Neuronal stem cell (in vitro differentiated cells): ENCODE results near the gene PRR13.

Source experiments
- DNase-seq: peaks from one replicate; pipeline ENCODE4 v3.0.0-alpha.2; 2013; ENCODE audit warnings: low spot score
- H2AFZ ChIP-seq: one replicate; pipeline ENCODE4 v1.6.1; 2013; ENCODE audit warnings: mild to moderate bottlenecking, low read length, inconsistent platforms
- H2AK5ac ChIP-seq: 2 replicates; pipeline ENCODE4 v1.6.1; 2013; ENCODE audit warnings: low read depth, mild to moderate bottlenecking, inconsistent platforms, low read length, moderate library complexity, mixed read lengths
- H2BK120ac ChIP-seq: 2 replicates; pipeline ENCODE4 v1.6.1; 2013; ENCODE audit warnings: low read depth, mild to moderate bottlenecking, inconsistent platforms, low read length, moderate library complexity, mixed read lengths
- H2BK12ac ChIP-seq: one replicate; pipeline ENCODE4 v1.6.1; 2013; ENCODE audit warnings: low read length, inconsistent platforms
- H2BK15ac ChIP-seq: 2 replicates; pipeline ENCODE4 v1.6.1; 2013; ENCODE audit warnings: mild to moderate bottlenecking, low read length, inconsistent platforms, mixed read lengths
- H2BK5ac ChIP-seq: one replicate; pipeline ENCODE4 v1.6.1; 2013; ENCODE audit warnings: inconsistent platforms, mild to moderate bottlenecking, low read length, moderate library complexity
- H3K14ac ChIP-seq: one replicate; pipeline ENCODE4 v1.6.1; 2013; ENCODE audit warnings: low read length, inconsistent platforms
- H3K18ac ChIP-seq: 2 replicates; pipeline ENCODE4 v1.6.1; 2013; ENCODE audit warnings: low read length, inconsistent platforms
- H3K23ac ChIP-seq: 2 replicates; pipeline ENCODE4 v1.6.1; 2013; ENCODE audit warnings: low read depth, mild to moderate bottlenecking, mixed read lengths, low read length, inconsistent platforms; ENCODE audit not compliant: poor library complexity
- H3K27ac ChIP-seq: replicated peaks from 3 replicates; pipeline ENCODE4 v1.5.1; 2013; ENCODE audit warnings: low read length, inconsistent platforms
- H3K27me3 ChIP-seq, 3 experiments: 2 replicates each; pipeline ENCODE4 v1.6.1; 2013; ENCODE audit warnings: low read length in 3 of 3, mild to moderate bottlenecking in 2 of 3, inconsistent platforms in 1 of 3, low read depth in 1 of 3, mixed read lengths in 1 of 3, moderate library complexity in 1 of 3; ENCODE audit not compliant: control insufficient read depth in 3 of 3, insufficient read depth in 3 of 3
- H3K36me3 ChIP-seq, 2 donors: replicated peaks in 1 of 2; 2 replicates each; pipeline ENCODE4 v1.6.1; 2013; ENCODE audit warnings: low read length in 2 of 2; ENCODE audit not compliant: control insufficient read depth in 2 of 2, insufficient read depth in 2 of 2
- H3K4ac ChIP-seq: 2 replicates; pipeline ENCODE4 v1.6.1; 2013; ENCODE audit warnings: inconsistent platforms, mild to moderate bottlenecking, low read length, moderate library complexity
- H3K4me1 ChIP-seq, 2 donors: 1 replicate in 1 of 2; 2 replicates in 1 of 2; pipeline ENCODE4 v1.6.1; 2013; ENCODE audit warnings: low read length in 2 of 2, low read depth in 1 of 2; ENCODE audit not compliant: control insufficient read depth in 2 of 2, insufficient read depth in 1 of 2
- H3K4me2 ChIP-seq: one replicate; pipeline ENCODE4 v1.6.1; 2013; ENCODE audit warnings: mild to moderate bottlenecking, low read length, inconsistent platforms; ENCODE audit not compliant: insufficient read depth, poor library complexity, severe bottlenecking
- H3K4me3 ChIP-seq, 2 donors: 2 replicates each; pipeline ENCODE4 v1.5.1; 2013; ENCODE audit warnings: low read length in 2 of 2, mild to moderate bottlenecking in 2 of 2, inconsistent platforms in 1 of 2, moderate library complexity in 1 of 2
- H3K79me1 ChIP-seq: one replicate; pipeline ENCODE4 v1.6.1; 2013; ENCODE audit warnings: low read depth, mild to moderate bottlenecking, inconsistent platforms, low read length, moderate library complexity
- H3K9ac ChIP-seq: one replicate; pipeline ENCODE4 v1.6.1; 2013; ENCODE audit warnings: mild to moderate bottlenecking, low read depth, low read length, inconsistent platforms; ENCODE audit not compliant: poor library complexity
- H3K9me3 ChIP-seq, 2 donors: replicated peaks in 1 of 2; 2 replicates each; pipeline versions ENCODE3 to v1.6.1; 2013; ENCODE audit warnings: low read length in 2 of 2, mild to moderate bottlenecking in 2 of 2, inconsistent platforms in 1 of 2, low read depth in 1 of 2, mixed read lengths in 1 of 2, moderate library complexity in 1 of 2; ENCODE audit not compliant: control insufficient read depth in 2 of 2, insufficient read depth in 1 of 2
- H4K8ac ChIP-seq: one replicate; pipeline ENCODE4 v1.6.1; 2013; ENCODE audit warnings: low read depth, mild to moderate bottlenecking, inconsistent platforms, low read length, moderate library complexity
- H4K91ac ChIP-seq: one replicate; pipeline ENCODE4 v1.6.1; 2013; ENCODE audit warnings: low read length, low read depth, mild to moderate bottlenecking, inconsistent platforms; ENCODE audit not compliant: poor library complexity
- WGBS, 2 donors: extraction: QIAGEN DNeasy Blood & Tissue Kit; methylation state at CpG; one replicate each; pipeline ENCODE4 v1.1.7; 2013; ENCODE audit warnings: missing lambda C conversion rate in 2 of 2, mixed read lengths in 1 of 2; ENCODE audit not compliant: insufficient read length in 2 of 2, insufficient replicate concordance in 1 of 2; ENCODE audit errors: extremely low coverage in 2 of 2; 5-methylcytosine and 5-hydroxymethylcytosine counted together

PRR13 gene

GRCh38 chr12:53427905-53428594, 13.5 kb upstream of the PRR13 start:
- no peak overlapping the region for H4K8ac ChIP-seq
- H3K27me3 ChIP-seq: peaks cover 0 to 9% (median 0%) of the 10 kb centered on the region in 3 experiments
- no peak overlapping the region for H3K27ac ChIP-seq
- no peak overlapping the region for H4K91ac ChIP-seq
- H3K4me3 ChIP-seq: no peak overlapping the region
- no peaks in the 10 kb centered on the region for H3K79me1 ChIP-seq
- no peaks in the 10 kb centered on the region for H3K36me3 ChIP-seq
- H2AK5ac ChIP-seq: no peak overlapping the region
- WGBS, 2 donors: no CpG with 5 or more reads among the region's 7 CpGs
- H3K23ac ChIP-seq: no peak overlapping the region
- H2BK15ac ChIP-seq: no peak overlapping the region
- no peak overlapping the region for H3K4me2 ChIP-seq
- DNase-seq: no peak
- H3K9ac ChIP-seq: no peak overlapping the region
- no peak overlapping the region for H2AFZ ChIP-seq
- no peak overlapping the region for H3K4ac ChIP-seq
- no peak overlapping the region for H2BK5ac ChIP-seq
- no peak overlapping the region for H2BK12ac ChIP-seq
- no peaks in the 10 kb centered on the region for H3K9me3 ChIP-seq
- peaks cover 15 to 16% of the 10 kb centered on the region in 2 donors for H3K4me1 ChIP-seq
- no peak overlapping the region for H3K18ac ChIP-seq
- no peak overlapping the region for H2BK120ac ChIP-seq
- no peak overlapping the region for H3K14ac ChIP-seq

- H3K27me3 ChIP-seq: peaks cover 0 to 9% (median 0%) of the 10 kb centered on the region in 3 experiments
- no peak overlapping the region for H3K23ac ChIP-seq
- H3K79me1 ChIP-seq: no peaks in the 10 kb centered on the region
- H3K18ac ChIP-seq: no peak overlapping the region
- no peak overlapping the region for H4K91ac ChIP-seq
- no peak overlapping the region for H2BK120ac ChIP-seq
- H3K27ac ChIP-seq: no peak overlapping the region
- H3K9me3 ChIP-seq: no peaks in the 10 kb centered on the region
- WGBS, 2 donors: no CpG with 5 or more reads among the region's 7 CpGs
- H3K4me1 ChIP-seq: peaks cover 11 to 15% of the 10 kb centered on the region in 2 donors
- no peak overlapping the region for H2BK15ac ChIP-seq
- no peak overlapping the region for H3K14ac ChIP-seq
- no peaks in the 10 kb centered on the region for H3K36me3 ChIP-seq
- H2AK5ac ChIP-seq: no peak overlapping the region
- H2AFZ ChIP-seq: no peak overlapping the region
- DNase-seq: no peak
- no peak overlapping the region for H4K8ac ChIP-seq
- no peak overlapping the region for H3K4me3 ChIP-seq
- H2BK12ac ChIP-seq: no peak overlapping the region
- H3K4ac ChIP-seq: no peak overlapping the region
- H3K9ac ChIP-seq: no peak overlapping the region
- no peak overlapping the region for H2BK5ac ChIP-seq
- H3K4me2 ChIP-seq: no peak overlapping the region
Observed at GRCh38 chr12:53428741-53429140, 12.8 kb upstream of the PRR13 start.

- H2BK15ac ChIP-seq: peak overlapping the region; percentile 6
- WGBS, 2 donors: no CpG with 5 or more reads among the region's 5 CpGs
- H2AK5ac ChIP-seq: peak overlapping the region; percentile 25
- H3K4me1 ChIP-seq: peaks cover 3 to 6% of the 10 kb centered on the region in 2 donors
- no peak overlapping the region for H3K9ac ChIP-seq
- no peak overlapping the region for H2BK120ac ChIP-seq
- no peak overlapping the region for H3K23ac ChIP-seq
- peaks cover 0 to 9% (median 0%) of the 10 kb centered on the region in 3 experiments for H3K27me3 ChIP-seq
- no peak overlapping the region for H2BK5ac ChIP-seq
- H3K18ac ChIP-seq: no peak overlapping the region
- peak overlapping the region; percentile 26 for H3K14ac ChIP-seq
- no peak overlapping the region for H4K8ac ChIP-seq
- peak overlapping the region; percentile 19 for H4K91ac ChIP-seq
- no peaks in the 10 kb centered on the region for H3K9me3 ChIP-seq
- H3K36me3 ChIP-seq: no peaks in the 10 kb centered on the region
- H3K4me3 ChIP-seq: no peak overlapping the region
- H2BK12ac ChIP-seq: no peak overlapping the region
- DNase-seq: no peak
- no peak overlapping the region for H3K4me2 ChIP-seq
- no peak overlapping the region for H3K4ac ChIP-seq
- no peak overlapping the region for H3K27ac ChIP-seq
- no peak overlapping the region for H2AFZ ChIP-seq
- H3K79me1 ChIP-seq: no peaks in the 10 kb centered on the region
Observed at GRCh38 chr12:53430116-53430515, 11.4 kb upstream of the PRR13 start.

- Histone ChIP-seq H2AFZ (no peak overlapping the region), H4K91ac (no peak overlapping the region), H2BK120ac (no peak overlapping the region), H3K36me3 (no peaks in the 10 kb centered on the region), H3K9me3 (no peaks in the 10 kb centered on the region), H3K27me3 (peaks cover 0 to 9% (median 0%) of the 10 kb centered on the region in 3 experiments), H2BK15ac (no peak overlapping the region), H3K14ac (no peak overlapping the region), H3K4me3 (no peak overlapping the region), H3K4ac (no peak overlapping the region), H3K27ac (no peak overlapping the region), H2BK5ac (no peak overlapping the region), H4K8ac (no peak overlapping the region), H3K4me2 (no peak overlapping the region), H2BK12ac (no peak overlapping the region), H2AK5ac (no peak overlapping the region), H3K9ac (no peak overlapping the region), H3K79me1 (no peaks in the 10 kb centered on the region), H3K18ac (no peak overlapping the region), H3K23ac (no peak overlapping the region), H3K4me1 (no peaks in the 10 kb centered on the region)
- DNase-seq: no peak
- WGBS, 2 donors: no CpG with 5 or more reads among the region's 7 CpGs
Observed at GRCh38 chr12:53431187-53431586, 10.3 kb upstream of the PRR13 start.
